Measurements from ENCODE around the gene CLDND1.
"Not testable (repeated sequence)": the region's sequence is repeated elsewhere in the genome, so short reads cannot be mapped to it uniquely, and the experiment has no call there.

The CLDND1 gene

DNA sequence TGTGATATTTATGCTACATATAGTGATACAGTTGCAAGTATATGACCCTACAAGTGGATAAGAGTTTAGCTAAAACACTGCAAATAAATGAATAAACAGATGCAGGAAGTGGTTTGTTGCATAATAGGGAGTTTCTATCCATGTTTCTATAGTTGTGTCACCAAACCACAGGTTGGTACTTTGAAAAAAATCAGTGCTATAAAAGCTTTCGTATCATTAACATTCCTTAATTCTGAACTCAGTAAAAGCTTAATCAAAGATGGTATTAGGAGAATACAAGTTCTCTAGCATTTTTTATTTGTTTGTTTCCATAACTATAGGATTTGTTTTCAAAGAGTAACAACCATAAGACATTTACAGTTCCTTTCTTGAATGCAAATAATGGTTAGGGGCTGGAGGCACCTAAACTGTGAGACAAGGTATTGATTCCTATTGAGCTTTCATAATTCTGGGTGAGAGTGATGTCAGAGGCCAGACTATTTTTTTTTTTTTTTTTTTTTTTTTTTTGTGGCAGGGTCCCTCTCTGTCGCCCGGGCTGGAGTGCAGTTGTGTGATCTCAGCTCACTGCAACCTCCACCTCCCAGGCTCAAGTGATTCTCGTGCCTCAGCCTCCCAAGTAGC, 41.1 kb upstream of the CLDND1 start:
- DNase-seq (ENCODE audit: low read depth) = no peak
- TF ChIP-seq CTCF (IDR thresholded peaks at IDR 0.05; ENCODE audit: control insufficient read depth, extremely low read depth, insufficient read depth) = no peak
- H3K4me3 ChIP-seq (ENCODE audit: low read depth, low read length) = no peak overlapping the region

DNA sequence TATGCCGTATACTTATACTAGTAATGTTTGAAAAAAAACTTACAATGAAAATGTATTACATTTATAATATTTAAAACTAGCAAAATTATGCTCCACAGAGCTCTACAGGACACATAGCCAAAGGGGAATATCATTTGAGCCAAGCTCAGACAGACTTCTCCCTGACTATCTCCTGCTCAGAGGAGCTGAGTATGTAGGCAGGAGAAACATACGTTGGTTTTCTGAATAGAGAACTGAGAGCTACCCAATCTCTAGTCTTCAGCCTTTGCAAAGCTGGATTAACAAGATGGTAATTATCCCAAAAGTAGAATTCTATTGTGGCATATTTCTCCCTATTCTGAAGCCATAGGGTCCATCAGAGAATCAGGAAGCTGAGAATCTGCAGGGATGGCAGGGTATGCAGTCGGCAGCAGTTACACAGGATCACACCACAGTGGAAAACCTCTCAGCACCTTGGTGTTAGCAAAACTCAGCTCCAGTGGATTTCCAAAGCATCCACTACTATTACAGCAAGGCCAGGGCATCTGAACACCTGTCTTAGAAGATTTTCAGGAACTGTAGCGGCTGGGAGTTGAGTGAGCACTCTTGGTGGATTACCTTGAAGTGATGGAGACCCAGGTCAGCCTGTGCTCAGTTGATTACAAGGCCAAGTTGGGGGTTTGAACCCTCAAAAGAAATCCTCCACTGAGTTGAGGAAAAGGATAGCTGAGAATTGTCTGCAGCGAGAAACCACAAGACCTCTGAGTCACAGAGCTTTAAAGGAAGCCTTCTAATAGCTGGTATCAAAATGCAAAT, 39.2 kb upstream of the CLDND1 start:
- no peak overlapping the region for H3K4me3 ChIP-seq (ENCODE audit: low read depth, low read length)
- TF ChIP-seq CTCF (IDR thresholded peaks at IDR 0.05; ENCODE audit: control insufficient read depth, extremely low read depth, insufficient read depth) = no peak
- DNase-seq (ENCODE audit: low read depth) = no peak

GRCh38 chr3:98560911-98561310, 38.2 kb upstream of the CLDND1 start:
- DNase-seq (ENCODE audit: low read depth) = no peak

DNA sequence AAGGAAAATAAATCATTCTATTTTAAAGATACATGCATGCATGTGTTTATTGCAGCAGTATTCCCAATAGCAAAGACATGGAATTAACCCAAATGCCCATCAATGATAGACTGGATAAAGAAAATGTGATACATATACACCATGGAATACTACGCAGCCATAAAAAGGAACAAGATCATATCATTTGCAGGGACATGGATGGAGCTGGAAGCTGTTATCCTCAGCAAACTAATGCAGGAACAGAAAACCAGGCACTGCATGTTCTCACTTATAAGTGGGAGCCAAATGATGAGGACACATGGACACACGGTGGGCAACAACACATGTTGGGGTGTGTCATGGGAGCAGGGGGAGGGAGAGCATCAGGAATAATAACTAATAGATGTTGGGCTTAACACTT, 37.1 kb upstream of the CLDND1 start:
- not testable (repeated sequence) for DNase-seq (ENCODE audit: low read depth); H3K4me3 ChIP-seq (ENCODE audit: low read depth, low read length)

More at GRCh38 chr3:98560911-98561310, 38.2 kb upstream of the CLDND1 start:
- no peak for TF ChIP-seq CTCF (IDR thresholded peaks at IDR 0.05; ENCODE audit: control insufficient read depth, extremely low read depth, insufficient read depth)
- H3K4me3 ChIP-seq (ENCODE audit: low read depth, low read length) = no peak overlapping the region

GRCh38 chr3:98558100-98558827, 35.6 kb upstream of the CLDND1 start:
- H3K4me3 ChIP-seq (ENCODE audit: low read depth, low read length) = no peak overlapping the region
- no peak for DNase-seq (ENCODE audit: low read depth)
- TF ChIP-seq CTCF (IDR thresholded peaks at IDR 0.05; ENCODE audit: control insufficient read depth, extremely low read depth, insufficient read depth) = no peak

DNA sequence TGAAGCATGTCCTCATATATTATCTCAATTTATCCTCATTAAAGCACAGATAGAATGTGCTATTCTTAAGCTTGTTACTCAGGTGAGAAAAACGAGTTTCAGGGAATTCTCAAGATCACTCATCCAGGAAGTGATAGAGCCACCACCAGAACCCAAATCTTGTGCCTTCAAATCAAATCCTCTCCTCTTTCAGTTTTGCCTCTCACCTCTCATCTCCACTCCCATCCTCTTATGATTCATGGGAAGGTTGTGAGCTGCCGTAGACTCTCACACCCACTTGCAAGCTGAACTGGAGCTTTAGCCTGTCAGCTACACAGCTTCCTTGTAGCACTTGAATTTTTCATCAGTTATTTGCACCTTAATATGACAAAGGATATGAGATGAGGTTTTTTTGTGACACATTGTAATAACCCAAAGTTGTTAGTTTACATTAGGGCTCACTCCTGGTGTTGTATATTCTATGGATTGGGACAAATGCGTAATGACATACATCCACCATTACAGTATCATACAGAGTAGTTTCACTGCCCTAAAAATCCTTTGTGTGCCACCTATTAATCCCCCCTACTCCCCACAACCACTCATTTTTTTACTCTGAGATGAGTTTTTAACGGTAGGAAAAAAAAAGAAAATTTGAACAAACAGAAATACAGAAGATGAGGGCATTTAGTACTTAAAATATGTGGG, 34.8 kb upstream of the CLDND1 start:
- no peak for TF ChIP-seq CTCF (IDR thresholded peaks at IDR 0.05; ENCODE audit: control insufficient read depth, extremely low read depth, insufficient read depth)
- no peak overlapping the region for H3K4me3 ChIP-seq (ENCODE audit: low read depth, low read length)
- no peak for DNase-seq (ENCODE audit: low read depth)

All from LNCaP clone FGC (cell line).